Mammary epithelial cell (primary cell): ENCODE results near the gene COA5.

Experiments
- CTCF ChIP-seq, 2 donors: IDR thresholded peaks in 1 of 2; conservative IDR thresholded peaks in 1 of 2; 2 replicates each; pipeline ENCODE4 v1.5.1; 2011 to 2012; ENCODE audit warnings: inconsistent platforms in 2 of 2, low read length in 2 of 2, mild to moderate bottlenecking in 2 of 2, control low read depth in 1 of 2, low read depth in 1 of 2; ENCODE audit not compliant: insufficient read depth in 1 of 2; ENCODE audit errors: extremely low read depth in 1 of 2
- EZH2 ChIP-seq: IDR thresholded peaks from 2 replicates; pipeline ENCODE4 v1.6.1; 2012; ENCODE audit warnings: low read length, inconsistent platforms, borderline replicate concordance

- no peak for TF ChIP-seq CTCF (conservative IDR thresholded peaks at IDR 0.05 in 1 of 2, IDR thresholded peaks at IDR 0.05 in 1 of 2; ENCODE audit: extremely low read depth in 1 of 2, insufficient read depth in 1 of 2, low read depth in 1 of 2, low read length in 2 of 2)
- TF ChIP-seq EZH2, result no peak
Measured at GRCh38 chr2:98578231-98578630, 30.1 kb downstream of the COA5 start.
